Lung microvascular endothelial cell (primary cell): ENCODE results near the gene GCM1. TPM values are rescaled to one million over a fixed set of nuclear protein-coding genes. Genes with fewer than 3 reads are reported as not detected.
A peak's percentile ranks its signal among the peaks of the same experiment; 100 is the strongest.

Source experiments
- DNase-seq, 2 donors: peaks; one replicate each; pipeline versions ENCODE4 v3.0.0 to v3.0.0-alpha.2; 2010; ENCODE audit warnings: low read depth in 2 of 2
- total RNA-seq: library from RNA; depleted of rRNA; stranded (reverse); fragments of >200 nt; gene quantifications from 2 replicates; pipeline ENCODE4 v1.2.1, GENCODE V29; 2014

The GCM1 gene
- total RNA-seq, 1 donor from 2014 or later: under 0.01 TPM

DNA sequence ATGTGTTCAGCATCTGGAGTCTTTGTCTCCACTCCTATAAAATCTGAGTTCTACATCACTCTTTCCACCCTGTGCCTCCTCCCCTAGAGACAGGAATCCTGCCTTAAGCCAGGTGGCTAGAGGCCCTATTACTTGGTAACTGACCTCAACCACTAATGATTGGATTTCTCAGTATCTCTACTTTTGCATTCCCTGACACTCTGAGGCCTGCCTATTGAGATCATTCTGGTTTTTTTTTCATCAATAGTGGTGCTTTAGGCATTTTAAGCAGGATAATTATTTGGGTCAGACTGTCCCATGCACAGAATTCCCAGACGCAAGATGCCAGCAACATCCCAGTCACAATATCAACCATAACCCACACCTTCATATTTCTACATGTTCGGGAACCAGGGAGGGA is 3.9 kb upstream of the GCM1 start:
- no peak for DNase-seq

DNA sequence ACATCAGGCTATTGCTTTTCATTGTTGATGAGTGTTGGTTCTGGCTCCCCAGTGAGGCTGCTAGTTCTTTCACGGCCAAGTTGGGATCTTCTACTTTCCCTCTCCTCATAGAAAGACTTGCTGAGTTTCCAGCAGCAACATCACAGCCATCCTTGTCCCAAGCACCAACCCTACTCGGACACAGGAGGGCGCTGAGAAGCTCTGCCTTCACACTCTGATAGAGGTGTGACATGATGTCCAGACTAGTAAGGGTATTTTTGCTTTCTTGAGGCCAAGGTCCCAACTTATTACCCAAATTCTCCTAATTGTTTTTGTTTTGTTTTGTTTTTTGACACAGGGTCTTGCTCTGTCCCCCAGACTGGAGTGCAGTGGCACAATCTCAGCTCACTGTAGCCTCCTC is 3.0 kb upstream of the GCM1 start:
- peak; percentile 21 to 46 for DNase-seq

DNA sequence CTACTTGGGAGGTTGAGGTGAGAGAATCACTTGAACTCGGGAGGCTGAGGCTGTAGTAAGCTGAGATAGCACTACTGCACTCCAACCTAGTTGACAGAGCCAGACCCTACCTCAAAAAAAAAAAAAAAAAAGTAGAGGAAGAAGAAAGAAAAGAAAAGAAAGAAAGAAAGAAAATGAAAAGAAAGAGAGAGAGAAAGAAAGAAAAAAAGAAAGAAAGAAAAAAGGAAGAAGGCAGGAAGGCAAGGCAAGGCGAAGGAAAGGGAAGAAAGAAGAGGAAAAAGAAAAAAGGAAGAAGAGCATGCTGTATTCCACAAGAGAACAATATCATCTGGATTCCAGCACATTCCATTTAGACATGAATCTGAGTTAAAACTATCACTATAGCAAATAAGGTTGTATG is 3.8 kb downstream of the GCM1 start:
- DNase-seq: no peak

DNA sequence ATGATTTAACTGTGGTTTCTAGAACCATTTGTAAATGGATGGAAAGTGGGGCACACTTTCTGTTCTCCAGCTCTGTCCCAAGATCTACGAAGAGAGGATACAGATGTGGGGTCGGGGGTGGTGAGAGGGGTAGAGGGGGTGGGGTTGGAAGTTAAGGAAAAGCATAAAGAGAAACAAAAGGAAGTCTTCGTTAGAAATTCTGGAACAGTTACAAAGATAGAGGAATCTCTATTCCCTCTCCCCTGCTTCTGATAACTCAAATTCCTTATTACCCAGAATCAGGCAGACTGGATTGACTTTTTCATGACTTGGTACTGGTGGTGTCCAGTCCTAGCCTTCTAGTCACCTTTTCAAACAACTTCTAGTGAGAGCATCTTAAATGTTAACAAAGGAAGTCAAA is 4.9 kb downstream of the GCM1 start:
- DNase-seq: no peak

DNA sequence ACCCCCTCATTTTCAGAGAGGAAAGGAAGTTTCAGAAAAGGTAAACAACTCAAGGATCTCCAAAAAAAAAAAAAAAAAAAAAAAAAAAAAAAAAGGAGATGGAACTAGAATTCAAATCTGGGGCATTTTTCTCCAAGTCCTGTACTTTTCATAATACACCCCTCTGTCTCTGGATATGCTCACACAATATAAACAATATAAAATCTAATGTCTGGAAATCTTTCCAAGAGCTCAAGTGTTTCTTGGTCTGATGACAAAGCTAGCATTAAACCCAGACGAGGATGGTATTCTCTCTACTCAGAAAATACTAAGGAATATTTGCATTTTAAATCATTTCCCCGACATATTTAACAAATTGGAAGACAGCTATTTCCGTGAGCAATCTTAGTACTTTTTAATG is 5.8 kb downstream of the GCM1 start:
- DNase-seq: no peak

DNA sequence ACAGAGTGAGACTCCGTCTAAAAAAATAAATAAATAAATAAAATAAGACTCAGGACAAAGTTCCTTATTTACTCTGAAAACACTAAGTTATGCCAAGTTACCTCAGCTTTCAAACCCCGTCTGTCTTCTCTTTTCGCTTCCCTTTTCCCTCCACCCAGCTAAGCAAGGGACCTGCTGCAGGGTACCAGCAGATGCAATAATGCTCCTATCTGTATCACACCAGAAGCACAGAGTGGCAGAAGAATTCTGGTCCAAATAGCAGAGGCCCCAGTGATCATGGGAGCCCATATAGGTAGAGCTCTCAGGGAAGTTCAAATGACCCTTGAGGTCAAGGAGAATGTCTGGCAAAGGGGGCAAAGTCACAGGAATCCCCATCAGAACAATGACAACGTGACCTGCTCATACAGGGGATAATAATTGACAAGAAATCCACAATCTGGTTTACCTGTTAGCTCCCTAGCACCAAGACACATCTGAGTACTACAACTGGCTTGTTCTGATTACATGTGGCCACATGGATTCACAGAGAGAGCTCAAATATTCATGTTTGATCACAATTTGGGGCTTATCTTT is 8.7 kb downstream of the GCM1 start:
- no peak for DNase-seq

DNA sequence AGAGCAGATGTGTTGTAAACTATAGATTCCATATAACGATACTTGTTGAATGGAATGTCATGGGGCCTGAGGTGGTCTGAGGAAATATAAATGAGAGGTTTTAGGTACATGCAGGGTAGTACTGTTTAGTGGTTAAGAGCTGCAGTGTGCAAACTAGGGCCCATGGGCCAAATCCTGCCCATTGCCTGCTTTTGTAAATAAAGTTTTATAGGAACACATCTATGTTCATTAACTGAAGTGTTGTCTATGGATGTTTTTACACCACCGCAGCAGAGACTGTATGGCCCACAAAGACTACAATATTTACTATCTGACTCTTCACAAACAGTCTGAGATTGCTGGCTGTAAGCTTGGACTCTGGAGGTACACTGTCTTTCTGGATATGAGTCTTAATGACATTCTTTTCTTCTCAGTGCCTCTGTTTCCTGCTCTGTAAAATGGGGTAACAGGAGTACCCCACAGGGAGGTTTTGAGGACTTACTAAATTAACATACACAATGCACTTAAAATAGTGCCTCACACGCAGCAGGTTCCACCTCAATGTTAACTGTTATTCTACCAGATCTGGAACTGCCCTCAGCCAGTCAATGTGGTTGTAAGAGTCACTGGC is 12.5 kb downstream of the GCM1 start:
- no peak for DNase-seq

DNA sequence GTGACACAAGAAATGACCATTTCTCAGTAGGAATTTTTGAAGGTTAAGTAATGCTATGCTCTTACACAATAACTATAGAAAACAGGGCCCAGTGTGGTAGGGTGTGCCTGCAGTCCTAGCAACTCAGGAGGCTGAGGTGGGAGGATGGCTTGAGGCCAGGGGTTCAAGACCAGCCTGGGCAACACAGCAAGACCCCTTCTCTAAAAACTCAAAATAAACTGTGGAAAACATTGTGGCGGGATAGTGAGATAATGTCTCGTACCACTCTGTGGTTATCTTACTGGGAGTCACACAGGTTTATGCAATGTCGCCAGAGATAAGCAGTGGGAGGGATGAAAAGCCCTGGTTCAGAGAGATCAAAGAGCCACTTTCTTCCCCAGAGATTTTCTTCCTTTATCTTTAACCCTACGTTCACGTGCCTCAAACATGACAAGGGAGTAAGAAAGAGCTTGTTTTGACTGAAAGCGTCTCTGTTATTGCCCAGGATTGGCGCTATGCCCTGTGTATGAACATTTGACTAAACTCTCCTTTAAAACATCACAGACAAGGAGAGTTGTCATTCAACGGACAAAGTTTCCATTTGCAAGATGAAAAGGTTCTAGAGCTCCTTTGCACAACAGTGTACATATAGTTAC is 13.9 kb downstream of the GCM1 start:
- no peak for DNase-seq

DNA sequence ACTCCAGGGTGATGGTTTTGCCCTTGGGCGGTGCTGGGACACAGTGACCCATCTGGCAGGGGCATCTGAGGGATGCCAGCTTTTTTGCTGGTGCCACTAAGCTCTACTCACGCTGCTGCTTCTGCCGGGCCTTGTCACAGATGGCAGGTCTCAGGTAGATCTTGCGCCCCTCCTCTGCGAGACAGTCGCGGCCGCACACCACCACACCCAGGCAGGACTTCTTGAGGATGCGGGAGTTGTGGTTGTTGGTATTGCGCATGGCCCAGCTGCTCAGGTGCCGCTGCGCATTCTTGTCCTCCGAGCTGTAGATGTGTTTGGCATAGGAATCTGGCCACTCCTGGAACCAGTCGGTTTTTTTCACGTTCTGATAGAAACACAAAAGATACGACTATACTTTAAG is 14.7 kb downstream of the GCM1 start:
- DNase-seq: no peak

DNA sequence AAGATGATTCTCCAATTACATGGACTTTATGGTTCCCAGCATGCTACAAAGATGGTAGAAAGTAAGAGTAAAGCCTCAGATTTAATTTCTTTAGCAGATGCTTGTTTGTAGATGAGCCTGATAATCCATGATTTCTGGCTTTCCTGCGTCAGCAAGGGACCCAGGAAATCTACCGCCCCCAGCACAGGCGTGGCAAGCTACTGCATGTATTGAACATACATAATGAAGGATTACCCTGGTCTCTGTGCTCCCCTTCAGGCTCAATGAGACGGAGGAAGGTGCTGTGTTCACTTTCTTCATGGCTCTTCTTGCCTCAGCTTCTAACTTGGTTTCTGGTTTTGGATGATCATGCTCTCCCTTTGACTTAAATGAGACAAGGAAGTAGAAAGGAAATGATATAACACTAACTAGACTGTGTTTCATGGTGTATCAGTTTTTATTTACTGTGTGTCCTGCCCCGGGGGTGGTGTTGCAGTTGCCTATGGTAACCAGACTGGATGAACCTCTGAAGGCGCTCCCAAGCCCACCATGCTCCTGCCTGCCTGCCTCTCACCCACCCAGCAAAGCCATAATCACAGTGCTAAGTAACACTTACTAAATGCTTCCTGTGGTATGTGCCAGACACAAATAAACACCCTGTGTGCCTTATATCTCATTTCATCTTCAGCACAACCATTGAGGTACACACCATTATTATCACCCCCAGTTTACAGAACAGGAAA is 17.9 kb downstream of the GCM1 start:
- no peak for DNase-seq

DNA sequence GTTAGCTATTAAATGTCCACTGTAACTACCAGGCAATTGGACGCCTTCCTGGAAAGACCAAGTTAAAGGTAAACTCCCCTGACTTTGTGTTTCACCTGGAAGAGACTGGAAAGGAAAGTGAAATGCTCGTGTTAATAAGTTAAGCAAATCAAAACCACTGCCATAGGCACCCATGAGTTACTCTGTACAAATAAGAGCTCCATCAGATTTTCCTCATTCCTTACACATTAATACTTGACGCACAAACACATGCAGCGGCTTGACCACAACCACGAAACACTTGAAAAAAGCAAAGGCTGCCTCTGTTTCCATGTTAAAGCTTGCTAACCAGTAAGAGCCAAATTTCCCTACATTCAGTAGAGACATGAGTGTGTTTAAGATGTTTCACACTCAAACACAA is 19.8 kb downstream of the GCM1 start:
- DNase-seq: no peak

DNA sequence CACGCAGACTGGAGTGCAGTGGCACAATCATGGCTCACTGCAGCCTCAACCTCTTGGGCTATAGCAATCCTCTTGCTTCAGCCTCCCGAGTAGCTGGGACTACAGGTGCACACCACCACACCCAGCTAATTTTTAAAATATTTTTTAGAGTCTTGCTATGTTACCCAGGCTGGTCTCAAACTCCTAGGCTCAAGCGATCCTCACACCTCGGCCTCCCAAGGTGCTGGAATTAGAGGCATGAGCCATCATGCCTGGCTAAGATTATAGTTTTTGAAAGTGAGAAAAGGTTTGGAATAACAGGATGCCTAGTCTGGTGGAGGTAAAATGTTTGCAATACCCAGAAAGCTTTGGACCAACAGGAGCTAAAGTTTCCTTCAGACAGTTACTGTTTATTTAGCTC is 23.4 kb downstream of the GCM1 start:
- no peak for DNase-seq

DNA sequence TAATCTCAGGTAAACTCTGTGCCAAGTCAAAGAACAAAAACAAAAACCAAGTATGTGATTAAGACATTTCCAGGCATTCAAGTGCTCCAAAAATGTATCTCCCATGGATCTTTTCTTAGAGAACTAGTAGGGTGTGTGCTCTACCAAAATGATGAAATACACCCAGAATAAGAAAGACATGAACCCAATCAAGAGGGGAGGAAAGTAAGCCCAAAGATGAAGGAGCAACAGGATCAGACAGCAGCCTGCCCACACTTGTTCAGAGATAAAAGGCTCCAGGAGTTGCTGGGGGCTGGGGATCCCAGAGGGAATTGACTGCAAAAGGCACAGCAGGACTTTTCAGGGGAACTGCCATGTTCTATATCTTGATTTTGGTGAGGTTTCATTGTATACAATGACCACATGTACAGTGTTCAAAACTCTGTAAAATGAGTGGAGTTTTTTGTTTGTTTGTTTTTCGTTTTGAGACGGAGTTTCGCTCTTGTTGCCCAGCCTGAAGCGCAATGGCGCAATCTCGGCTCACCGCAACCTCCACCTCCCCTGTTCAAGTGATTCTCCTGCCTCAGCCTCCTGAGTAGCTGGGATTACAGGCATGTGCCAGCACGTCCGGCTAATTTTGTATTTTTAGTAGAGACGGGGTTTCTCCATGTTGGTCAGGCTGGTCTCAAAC is 24.4 kb downstream of the GCM1 start:
- DNase-seq: no peak

DNA sequence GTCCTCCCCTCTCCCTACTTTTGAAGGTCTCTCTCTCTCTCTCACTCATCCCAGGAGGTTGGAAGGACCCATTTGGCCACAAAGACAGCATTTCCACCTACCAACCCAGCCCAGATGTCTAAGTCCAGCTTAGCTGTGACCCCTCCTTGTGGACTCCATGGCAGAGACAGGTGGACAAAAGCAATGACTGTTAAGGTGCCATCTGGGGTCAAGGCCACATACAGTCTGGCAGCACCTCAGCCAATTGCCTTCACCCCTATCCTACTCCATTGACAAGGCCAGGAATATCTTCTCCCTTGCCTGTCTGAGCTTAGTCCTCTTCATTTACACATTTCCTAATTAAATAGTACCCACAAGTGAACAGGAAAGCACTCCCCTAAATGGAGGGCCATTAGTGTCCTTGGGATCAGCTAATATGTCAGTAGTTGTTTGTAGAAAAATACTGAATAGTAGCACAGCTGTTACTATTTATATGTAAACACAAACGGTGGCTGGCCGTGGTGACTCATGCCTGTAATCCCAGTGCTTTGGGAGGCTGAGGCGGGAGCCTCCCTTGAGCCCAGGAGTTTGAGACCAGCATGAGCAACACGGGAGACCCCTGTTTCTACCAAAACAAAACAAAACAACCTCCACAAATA is 28.8 kb downstream of the GCM1 start:
- DNase-seq: peak in 1 of 2 donors; percentile 44

DNA sequence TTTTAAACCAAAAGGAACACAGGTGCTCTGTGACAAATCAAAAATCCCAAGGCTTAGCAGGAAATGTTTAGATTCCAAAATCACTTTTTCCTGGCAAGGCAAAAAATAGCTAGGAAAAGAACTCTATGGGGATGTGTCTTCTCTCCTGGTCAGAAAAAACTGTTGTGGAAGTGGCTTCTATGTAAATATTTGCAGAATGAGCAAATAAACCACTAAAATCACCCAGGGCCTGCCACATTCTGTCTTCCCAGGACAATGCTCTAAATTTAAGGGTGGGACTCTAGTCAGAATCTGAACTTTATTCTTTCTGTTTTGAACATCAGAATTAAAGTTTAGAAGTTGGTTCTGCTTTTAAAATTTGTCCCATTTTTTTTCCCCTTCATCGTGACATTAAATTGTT is 29.3 kb downstream of the GCM1 start:
- DNase-seq: no peak

DNA sequence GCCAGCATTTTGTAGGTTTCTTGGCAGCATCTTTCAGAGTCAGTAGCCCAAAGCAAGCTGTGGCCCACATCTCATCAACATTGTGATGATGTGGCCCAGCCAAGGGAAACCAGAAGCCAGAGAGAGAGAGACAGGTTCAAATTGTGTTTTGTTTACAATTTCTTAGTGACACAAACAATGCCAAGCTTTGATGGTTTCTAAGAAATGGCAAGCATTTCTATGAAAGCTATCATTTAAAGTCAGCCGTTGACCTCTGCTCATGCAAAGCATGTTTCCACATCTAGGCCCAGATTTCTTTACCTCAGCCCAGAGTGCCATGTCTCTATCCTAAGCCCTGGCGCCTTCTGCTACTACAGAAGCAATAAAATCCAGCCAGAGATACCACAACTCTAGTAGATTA is 32.9 kb downstream of the GCM1 start:
- no peak for DNase-seq

DNA sequence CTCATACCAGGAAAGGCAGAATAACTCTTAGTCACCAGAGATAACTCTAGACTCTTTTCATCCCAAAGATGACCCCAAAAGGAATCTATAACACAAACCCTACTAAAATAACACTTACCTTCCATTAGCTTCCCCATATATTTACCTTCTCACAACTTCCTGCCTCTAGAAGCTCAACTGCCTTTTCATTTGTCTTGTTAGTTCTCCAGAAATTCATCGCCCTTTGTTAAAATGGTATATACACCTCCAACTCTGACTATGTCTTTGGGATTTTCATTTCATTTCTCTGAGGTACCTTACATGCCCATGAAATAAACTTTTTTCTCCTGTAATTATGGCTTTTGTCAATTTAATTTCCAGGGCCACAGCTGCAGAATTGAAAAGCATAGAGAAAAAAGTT is 33.5 kb downstream of the GCM1 start:
- DNase-seq: no peak

DNA sequence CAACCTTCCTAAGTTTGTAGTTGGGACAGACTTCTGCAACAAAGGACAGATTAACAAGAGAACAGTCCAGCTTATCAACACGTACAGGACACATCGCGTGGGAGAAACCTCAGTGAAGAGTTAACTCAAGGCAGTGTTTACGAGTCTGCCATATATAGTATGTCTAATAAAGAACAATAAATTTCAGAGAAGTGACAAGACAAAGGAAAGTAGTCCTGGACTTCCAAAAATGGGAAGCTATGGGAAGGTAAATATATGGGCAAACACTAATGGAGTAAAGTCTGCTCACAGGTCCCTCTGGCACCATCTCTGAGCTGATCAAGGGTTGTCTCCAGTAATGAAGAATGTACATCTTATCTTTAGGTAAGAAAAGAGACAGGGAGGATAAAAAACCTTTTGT is 34.9 kb downstream of the GCM1 start:
- DNase-seq: no peak

DNA sequence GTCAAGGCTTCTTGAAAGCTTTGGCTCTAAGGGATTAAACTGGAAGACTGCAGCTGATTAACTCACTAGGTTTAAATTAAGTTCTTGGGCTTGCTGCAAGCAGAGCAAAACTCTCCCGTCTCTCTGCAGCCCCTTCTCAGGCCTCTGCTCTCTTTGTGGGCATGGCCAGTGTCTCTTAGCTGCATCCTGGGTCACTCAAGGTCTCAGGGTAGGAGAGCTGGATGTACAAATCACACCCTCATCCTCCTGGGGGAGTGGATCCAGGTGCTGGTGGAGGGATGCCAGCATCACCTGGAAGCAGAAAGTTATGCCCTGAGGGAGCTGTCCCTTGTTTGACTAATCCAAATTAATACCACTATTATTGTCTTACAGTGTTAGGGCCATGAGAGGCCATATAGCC is 35.8 kb downstream of the GCM1 start:
- DNase-seq: no peak

DNA sequence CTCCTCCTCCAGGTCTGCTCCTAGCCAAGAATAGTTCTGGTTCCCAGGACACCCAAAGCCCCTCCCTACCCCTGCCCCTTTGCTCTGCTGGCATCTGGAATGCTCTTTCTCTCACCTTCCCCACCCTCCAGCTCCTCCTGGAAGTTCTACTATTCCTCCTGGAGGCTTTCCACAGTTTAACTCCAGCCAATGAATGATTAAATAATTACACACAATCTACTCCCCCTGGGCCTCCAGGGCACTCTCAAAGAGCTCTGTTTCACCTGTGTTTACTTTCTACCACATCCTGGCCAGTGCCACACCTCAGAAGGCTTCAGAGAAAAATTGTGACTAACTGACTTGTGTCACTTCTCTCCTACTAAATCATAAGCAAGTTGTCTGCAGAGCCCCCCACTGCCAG is 36.2 kb downstream of the GCM1 start:
- no peak for DNase-seq

DNA sequence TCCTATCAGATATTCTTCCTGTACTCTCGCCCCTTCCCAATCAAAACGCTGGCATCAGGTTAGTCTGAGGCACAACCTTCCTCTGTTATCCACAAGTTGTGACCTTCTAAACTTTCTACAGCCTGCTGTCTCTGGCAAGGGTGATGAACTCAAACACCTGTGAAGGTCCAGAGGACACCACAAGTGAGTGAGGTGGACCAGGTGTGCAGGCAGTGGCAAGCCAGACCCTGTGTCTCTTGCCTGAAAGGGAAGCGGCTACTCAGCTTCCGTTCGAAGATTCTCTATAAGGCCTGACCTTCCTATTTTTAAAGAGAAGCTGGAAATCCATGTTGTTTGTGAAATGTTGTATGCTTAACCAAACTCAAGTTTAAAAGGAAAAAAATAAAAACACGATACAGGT is 36.8 kb downstream of the GCM1 start:
- DNase-seq: no peak

DNA sequence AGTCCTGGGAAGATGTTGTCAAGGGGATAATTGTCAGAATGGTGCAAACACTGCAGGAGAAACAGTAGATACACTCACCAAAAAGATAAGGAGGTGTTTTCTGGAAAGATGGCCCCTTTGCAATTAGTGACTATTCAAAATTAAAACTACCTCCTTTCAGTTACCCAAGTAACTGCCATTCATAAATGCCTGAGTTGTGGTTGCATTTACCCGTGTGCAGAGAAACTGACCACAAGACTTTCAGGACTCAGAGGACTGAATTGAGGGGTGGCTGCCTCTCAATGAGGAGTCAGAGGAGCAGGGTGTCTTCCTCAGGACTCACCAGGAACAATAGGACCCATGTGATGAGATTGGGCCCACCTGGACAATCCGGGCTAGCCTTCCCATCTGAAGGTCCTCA is 39.0 kb downstream of the GCM1 start:
- no peak for DNase-seq
